ENCODE data around the gene NOP53.

- TF ChIP-seq OTX1 (CRISPR knock-in tag; IDR thresholded peaks at IDR 0.05) (no peak), ZZZ3 (IDR thresholded peaks at IDR 0.05) (no peak)
Observed at GRCh38 chr19:47704656-47705055, 40.7 kb upstream of the NOP53 start.
